ENCODE results near the gene HIP1. TPM values are rescaled to one million over a fixed set of nuclear protein-coding genes. Genes with fewer than 3 reads are reported as not detected.
"Not testable (repeated sequence)": the region's sequence is repeated elsewhere in the genome, so short reads cannot be mapped to it uniquely, and the experiment has no call there.

Gene HIP1
- total and polyA plus RNA-seq, 4 donors = 10.2 to 51.2 (median 28.6) TPM

GRCh38 chr7:75614401-75614800, 124.3 kb downstream of the HIP1 start:
- Histone ChIP-seq H3K4me3 (no peak overlapping the region), H3K9ac (ENCODE audit: insufficient read depth in 1 of 2, low read length in 2 of 2) (no peak overlapping the region), H3K9me3 (ENCODE audit: control insufficient read depth in 4 of 4, insufficient read depth in 3 of 4, low read length in 3 of 4) (no peaks in the 10 kb centered on the region), H3K4me1 (ENCODE audit: control insufficient read depth in 5 of 5, insufficient read depth in 5 of 5, low read length in 5 of 5) (peaks cover 0 to 17% (median 0%) of the 10 kb centered on the region in 5 donors), H3K27me3 (ENCODE audit: control insufficient read depth in 3 of 3, insufficient read depth in 3 of 3, low read length in 2 of 3) (no peaks in the 10 kb centered on the region), H3K36me3 (ENCODE audit: control insufficient read depth in 4 of 4, insufficient read depth in 4 of 4, low read length in 4 of 4) (peaks cover 0 to 2% (median 0%) of the 10 kb centered on the region in 4 donors), H3K27ac (ENCODE audit: low read depth in 1 of 2, low read length in 1 of 2) (no peak overlapping the region)
- DNase-seq (no peak), ATAC-seq (ENCODE audit: insufficient read depth, low FRiP score) (no peak)
- no peak for TF ChIP-seq CTCF (IDR thresholded peaks at IDR 0.05; ENCODE audit: control extremely low read depth, extremely low read depth)
- WGBS, 2 donors = 32 to 69% methylated on average over 6 of the region's 6 CpGs

- DNase-seq (no peak), ATAC-seq (ENCODE audit: insufficient read depth, low FRiP score) (no peak)
- H3K4me3 ChIP-seq = no peak overlapping the region
- no peak for TF ChIP-seq CTCF (IDR thresholded peaks at IDR 0.05; ENCODE audit: control extremely low read depth, extremely low read depth)
- H3K27me3 ChIP-seq (ENCODE audit: control insufficient read depth in 3 of 3, insufficient read depth in 3 of 3, low read length in 2 of 3) = no peaks in the 10 kb centered on the region
- H3K36me3 ChIP-seq (ENCODE audit: control insufficient read depth in 4 of 4, insufficient read depth in 4 of 4, low read length in 4 of 4) = peaks cover 0 to 2% (median 0%) of the 10 kb centered on the region in 4 donors
- WGBS, 2 donors = 79 to 91% methylated on average over 4 of the region's 4 CpGs
- no peak overlapping the region for H3K27ac ChIP-seq (ENCODE audit: low read depth in 1 of 2, low read length in 1 of 2)
- H3K4me1 ChIP-seq (ENCODE audit: control insufficient read depth in 5 of 5, insufficient read depth in 5 of 5, low read length in 5 of 5) = peaks cover 0 to 17% (median 0%) of the 10 kb centered on the region in 5 donors
- no peak overlapping the region for H3K9ac ChIP-seq (ENCODE audit: insufficient read depth in 1 of 2, low read length in 2 of 2)
- H3K9me3 ChIP-seq (ENCODE audit: control insufficient read depth in 4 of 4, insufficient read depth in 3 of 4, low read length in 3 of 4) = no peaks in the 10 kb centered on the region
These were observed 125.4 kb downstream of the HIP1 start for GRCh38 chr7:75613351-75613750.

- peak overlapping the region; percentile 11 for H3K4me3 ChIP-seq
- H3K27me3 ChIP-seq (ENCODE audit: control insufficient read depth in 3 of 3, insufficient read depth in 3 of 3, low read length in 2 of 3) = no peaks in the 10 kb centered on the region
- no peak overlapping the region for H3K9ac ChIP-seq (ENCODE audit: insufficient read depth in 1 of 2, low read length in 2 of 2)
- TF ChIP-seq CTCF (IDR thresholded peaks at IDR 0.05; ENCODE audit: control extremely low read depth, extremely low read depth) = no peak
- DNase-seq = peak; percentile 21 to 54 (median 35)
- H3K36me3 ChIP-seq (ENCODE audit: control insufficient read depth in 4 of 4, insufficient read depth in 4 of 4, low read length in 4 of 4) = peaks cover 0 to 2% (median 0%) of the 10 kb centered on the region in 4 donors
- peak overlapping the region; percentile 74 to 89 for H3K27ac ChIP-seq (ENCODE audit: low read depth in 1 of 2, low read length in 1 of 2)
- ATAC-seq (ENCODE audit: insufficient read depth, low FRiP score) = peak; percentile 83
- no peaks in the 10 kb centered on the region for H3K9me3 ChIP-seq (ENCODE audit: control insufficient read depth in 4 of 4, insufficient read depth in 3 of 4, low read length in 3 of 4)
- peaks cover 0 to 14% (median 0%) of the 10 kb centered on the region in 5 donors for H3K4me1 ChIP-seq (ENCODE audit: control insufficient read depth in 5 of 5, insufficient read depth in 5 of 5, low read length in 5 of 5)
- 43 to 50% methylated on average over 16 of the region's 16 CpGs for WGBS, 2 donors
These were observed 127.1 kb downstream of the HIP1 start for GRCh38 chr7:75611557-75612178.

GRCh38 chr7:75609416-75609815, 129.3 kb downstream of the HIP1 start:
- H3K27ac ChIP-seq (ENCODE audit: low read depth in 1 of 2, low read length in 1 of 2); DNase-seq; H3K27me3 ChIP-seq (ENCODE audit: control insufficient read depth in 3 of 3, insufficient read depth in 3 of 3, low read length in 2 of 3); H3K9me3 ChIP-seq (ENCODE audit: control insufficient read depth in 4 of 4, insufficient read depth in 3 of 4, low read length in 3 of 4); H3K36me3 ChIP-seq (ENCODE audit: control insufficient read depth in 4 of 4, insufficient read depth in 4 of 4, low read length in 4 of 4); H3K9ac ChIP-seq (ENCODE audit: insufficient read depth in 1 of 2, low read length in 2 of 2); H3K4me3 ChIP-seq; ATAC-seq (ENCODE audit: insufficient read depth, low FRiP score): not testable (repeated sequence)
- peaks cover 0 to 13% (median 0%) of the 10 kb centered on the region in 5 donors for H3K4me1 ChIP-seq (ENCODE audit: control insufficient read depth in 5 of 5, insufficient read depth in 5 of 5, low read length in 5 of 5)
- WGBS, 2 donors = 69 to 78% methylated on average over 11 of the region's 11 CpGs
